Measurements from ENCODE around the gene TSHR.

- TF ChIP-seq CTCF (IDR thresholded peaks at IDR 0.05; ENCODE audit: low read depth, low read length, poor library complexity, severe bottlenecking) (no peak), EZH2phosphoT487 (IDR thresholded peaks at IDR 0.05; ENCODE audit: borderline replicate concordance, low read length) (no peak)
Measured at GRCh38 chr14:81165188-81165587, 209.8 kb downstream of the TSHR start.

Data from DOHH2 (cell line).